Common myeloid progenitor, CD34-positive (primary cell): ENCODE results near the gene SNCAIP.
"Not testable (repeated sequence)": the region's sequence is repeated elsewhere in the genome, so short reads cannot be mapped to it uniquely, and the experiment has no call there.

ENCODE experiments used
- CTCF ChIA-PET: fragments of 350-600 bp; sonication (Branson Sonifier 250); formaldehyde crosslinking; loops from one replicate; lab custom pipeline; 2021; ENCODE audit warnings: antibody characterized with exemption; lab: Charles Lee
- POLR2A ChIA-PET: fragments of 350-600 bp; sonication (Branson Sonifier 250); formaldehyde crosslinking; loops from one replicate; lab custom pipeline; 2021; ENCODE audit warnings: antibody characterized with exemption; lab: Charles Lee
- DNase-seq, 3 donors: peaks; one replicate each; pipeline versions ENCODE4 v3.0.0 to v3.0.0-alpha.2; 2013
- H3K27ac ChIP-seq, 2 experiments: 1 replicate in 1 of 2; 2 replicates in 1 of 2; pipeline ENCODE4 v1.7.0; 2013; ENCODE audit warnings: inconsistent platforms in 2 of 2, low read length in 2 of 2, mild to moderate bottlenecking in 2 of 2, low read depth in 1 of 2, moderate library complexity in 1 of 2; ENCODE audit not compliant: severe bottlenecking in 2 of 2, insufficient read depth in 1 of 2, poor library complexity in 1 of 2
- H3K27me3 ChIP-seq, 5 experiments: replicated peaks in 2 of 5; 1 replicate in 3 of 5; 2 replicates in 2 of 5; pipeline versions ENCODE4 v1.6.1 to v1.7.0; 2013; ENCODE audit warnings: low read length in 4 of 5, mild to moderate bottlenecking in 2 of 5, moderate library complexity in 2 of 5, inconsistent platforms in 1 of 5; ENCODE audit not compliant: insufficient read depth in 5 of 5, control insufficient read depth in 4 of 5
- H3K36me3 ChIP-seq, 4 experiments: 1 replicate in 2 of 4; 2 replicates in 2 of 4; pipeline versions ENCODE4 v1.6.1 to v1.7.0; 2013; ENCODE audit warnings: low read length in 3 of 4, control low read depth in 1 of 4, mild to moderate bottlenecking in 1 of 4; ENCODE audit not compliant: control insufficient read depth in 4 of 4, insufficient read depth in 4 of 4
- H3K4me1 ChIP-seq, 4 experiments: 1 replicate in 3 of 4; 2 replicates in 1 of 4; pipeline versions ENCODE4 v1.6.1 to v1.7.1; 2013; ENCODE audit warnings: low read length in 3 of 4, mild to moderate bottlenecking in 3 of 4, control low read depth in 1 of 4, inconsistent platforms in 1 of 4, moderate library complexity in 1 of 4; ENCODE audit not compliant: control insufficient read depth in 4 of 4, insufficient read depth in 4 of 4; ENCODE audit errors: control extremely low read depth in 1 of 4
- H3K4me3 ChIP-seq, 7 experiments: 1 replicate in 4 of 7; 2 replicates in 3 of 7; pipeline versions ENCODE4 v1.5.1 to v1.7.0; 2013; ENCODE audit warnings: mild to moderate bottlenecking in 7 of 7, low read length in 6 of 7, moderate library complexity in 6 of 7, inconsistent platforms in 2 of 7, low read depth in 2 of 7, control low read depth in 1 of 7; ENCODE audit not compliant: insufficient read depth in 4 of 7, control insufficient read depth in 1 of 7; ENCODE audit errors: extremely low read depth in 1 of 7
- H3K9me3 ChIP-seq, 5 experiments: 1 replicate in 4 of 5; 2 replicates in 1 of 5; pipeline versions ENCODE4 v1.6.1 to v1.7.1; 2013; ENCODE audit warnings: low read length in 4 of 5, mild to moderate bottlenecking in 2 of 5, inconsistent platforms in 1 of 5, low read depth in 1 of 5, moderate library complexity in 1 of 5; ENCODE audit not compliant: control insufficient read depth in 4 of 5, insufficient read depth in 2 of 5; ENCODE audit errors: control extremely low read depth in 1 of 5
- WGBS: methylation state at CpG from one replicate; pipeline ENCODE4 v1.1.5; 2013; ENCODE audit not compliant: insufficient coverage; 5-methylcytosine and 5-hydroxymethylcytosine counted together

Gene SNCAIP

DNA sequence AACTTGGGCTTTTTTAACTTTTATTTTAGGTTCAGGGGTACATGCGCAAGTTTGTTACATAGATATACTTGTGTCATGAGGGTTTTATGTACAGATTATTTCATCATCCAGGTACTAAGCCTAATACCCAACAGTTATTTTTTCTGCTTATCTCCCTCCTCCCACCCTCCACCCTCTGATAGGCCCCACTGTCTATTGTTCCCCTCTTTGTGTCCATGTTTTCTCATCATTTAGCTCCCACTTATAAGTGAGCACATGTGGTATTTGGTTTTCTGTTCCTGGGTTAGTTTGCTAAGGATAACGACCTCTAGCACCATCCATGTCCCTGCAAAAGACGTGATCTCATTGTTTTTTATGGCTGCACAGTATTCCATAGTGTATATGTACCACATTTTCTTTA lies 172.1 kb downstream of the SNCAIP start:
- no peak for DNase-seq
- no CpG with 5 or more reads among the region's 3 CpGs for WGBS
- CTCF ChIA-PET, result no interaction called here

DNA sequence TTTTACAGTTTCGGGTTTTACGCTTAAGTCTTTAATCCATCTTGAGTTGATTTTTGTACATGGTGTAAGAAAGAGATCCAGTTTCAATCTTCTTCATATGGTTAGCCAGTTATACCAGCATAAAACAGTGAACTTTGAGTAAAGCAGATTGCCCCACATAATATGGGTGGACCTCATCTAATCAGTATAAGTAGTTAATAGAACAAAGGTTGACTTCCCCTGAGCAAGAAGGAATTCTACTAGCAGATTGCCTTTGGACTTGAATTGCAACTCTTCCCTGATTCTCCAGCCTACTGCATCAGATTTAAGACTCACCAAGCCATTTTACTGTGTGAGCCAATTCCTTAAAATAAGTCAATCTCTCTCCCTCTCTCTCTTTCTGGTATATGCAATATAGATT lies 173.2 kb downstream of the SNCAIP start:
- Histone ChIP-seq H3K27ac (no peak overlapping the region), H3K27me3 (no peaks in the 10 kb centered on the region), H3K9me3 (peaks cover 0 to 3% (median 0%) of the 10 kb centered on the region in 5 experiments), H3K36me3 (no peaks in the 10 kb centered on the region), H3K4me1 (no peaks in the 10 kb centered on the region), H3K4me3 (no peak overlapping the region)
- no peak for DNase-seq
- WGBS, result no CpG with 5 or more reads among the region's 2 CpGs
- CTCF ChIA-PET, result no interaction called here
- POLR2A ChIA-PET, result no interaction called here

More for the DNA sequence above, 172.1 kb downstream of the SNCAIP start:
- POLR2A ChIA-PET, result no interaction called here
- no peak overlapping the region for H3K27ac ChIP-seq
- H3K4me1 ChIP-seq, result no peaks in the 10 kb centered on the region
- H3K36me3 ChIP-seq, result no peaks in the 10 kb centered on the region
- H3K9me3 ChIP-seq, result peaks cover 0 to 3% (median 0%) of the 10 kb centered on the region in 5 experiments
- no peaks in the 10 kb centered on the region for H3K27me3 ChIP-seq
- no peak overlapping the region for H3K4me3 ChIP-seq

DNA sequence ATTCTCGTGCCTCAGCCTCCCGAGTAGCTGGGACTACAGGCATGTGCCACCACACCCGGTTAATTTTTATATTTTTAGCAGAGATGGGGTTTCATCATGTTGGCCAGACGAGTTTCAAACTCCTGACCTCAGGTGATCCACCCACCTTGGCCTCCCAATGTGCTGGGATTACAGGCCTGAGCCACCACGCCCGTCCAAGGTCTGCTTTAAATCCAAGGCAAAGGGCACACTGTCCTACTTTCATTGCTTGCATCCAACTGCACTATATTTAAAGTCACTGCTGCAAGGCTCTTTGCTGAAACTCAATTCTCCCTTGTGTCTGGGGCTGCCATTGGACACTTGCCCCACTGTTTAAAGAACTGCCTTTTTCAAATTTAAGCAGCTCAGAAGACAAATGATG lies 174.6 kb downstream of the SNCAIP start:
- H3K9me3 ChIP-seq, H3K4me3 ChIP-seq, H3K36me3 ChIP-seq, POLR2A ChIA-PET, H3K4me1 ChIP-seq, H3K27me3 ChIP-seq, H3K27ac ChIP-seq, DNase-seq: not testable (repeated sequence)
- 100% methylated on average over 6 of the region's 6 CpGs for WGBS
- CTCF ChIA-PET, result interaction anchor here (0.6 kb wide), 1 partner anchor 8 kb away, joined by 3 read pairs; no protein-coding TSS in a partner anchor

DNA sequence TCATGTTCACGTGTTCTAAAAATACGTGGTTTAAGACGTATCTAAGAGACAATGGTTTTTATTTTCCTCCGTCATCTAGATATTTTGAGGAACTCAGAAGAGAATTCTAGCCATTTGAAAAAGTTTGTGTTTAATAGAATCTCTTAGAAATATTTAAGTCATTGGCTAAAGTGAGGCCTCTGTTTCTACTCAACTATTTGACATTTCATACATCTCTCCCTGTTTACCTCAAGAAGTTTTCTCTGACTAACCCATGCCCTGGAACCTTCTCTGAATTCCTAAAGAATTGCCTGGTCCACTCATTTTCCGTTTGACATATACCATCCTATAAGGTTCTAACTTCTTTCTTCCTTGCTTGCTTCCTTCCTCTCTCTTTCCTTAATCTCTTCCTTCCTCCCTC lies 178.7 kb downstream of the SNCAIP start:
- Histone ChIP-seq H3K4me1 (no peaks in the 10 kb centered on the region), H3K27me3 (no peaks in the 10 kb centered on the region), H3K9me3 (no peaks in the 10 kb centered on the region), H3K4me3 (no peak overlapping the region), H3K36me3 (no peaks in the 10 kb centered on the region), H3K27ac (no peak overlapping the region)
- CTCF ChIA-PET, result interaction anchor here (0.6 kb wide), 1 partner anchor 18 kb away, joined by 3 read pairs; no protein-coding TSS in a partner anchor
- WGBS, result 95% methylated on average over 4 of the region's 5 CpGs
- DNase-seq, result no peak
- POLR2A ChIA-PET, result no interaction called here

DNA sequence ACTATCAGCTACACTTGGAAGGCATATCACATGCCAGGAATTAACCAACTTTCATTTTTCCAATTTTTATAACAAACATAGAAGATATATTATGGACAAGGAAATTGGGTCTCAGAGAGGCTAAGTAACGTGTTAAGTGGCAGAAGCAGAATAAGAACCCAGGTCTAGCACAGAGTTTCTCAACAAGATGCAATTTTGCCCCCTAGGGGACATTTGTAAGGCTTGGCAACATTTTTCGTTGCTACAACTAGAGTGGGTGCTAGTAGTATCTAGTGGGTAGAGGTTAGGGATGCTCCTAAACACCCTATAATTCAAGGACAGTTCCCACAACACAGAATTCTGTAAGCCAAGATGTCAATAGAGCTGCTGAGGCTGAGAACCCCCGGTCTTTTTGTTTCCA lies 180.6 kb downstream of the SNCAIP start:
- Histone ChIP-seq H3K4me3 (no peak overlapping the region), H3K36me3 (no peaks in the 10 kb centered on the region), H3K27ac (no peak overlapping the region), H3K9me3 (no peaks in the 10 kb centered on the region), H3K4me1 (no peaks in the 10 kb centered on the region), H3K27me3 (no peaks in the 10 kb centered on the region)
- no peak for DNase-seq
- ChIA-PET POLR2A (no interaction called here), CTCF (no interaction called here)
- WGBS, result 92% methylated on average over 2 of the region's 3 CpGs

DNA sequence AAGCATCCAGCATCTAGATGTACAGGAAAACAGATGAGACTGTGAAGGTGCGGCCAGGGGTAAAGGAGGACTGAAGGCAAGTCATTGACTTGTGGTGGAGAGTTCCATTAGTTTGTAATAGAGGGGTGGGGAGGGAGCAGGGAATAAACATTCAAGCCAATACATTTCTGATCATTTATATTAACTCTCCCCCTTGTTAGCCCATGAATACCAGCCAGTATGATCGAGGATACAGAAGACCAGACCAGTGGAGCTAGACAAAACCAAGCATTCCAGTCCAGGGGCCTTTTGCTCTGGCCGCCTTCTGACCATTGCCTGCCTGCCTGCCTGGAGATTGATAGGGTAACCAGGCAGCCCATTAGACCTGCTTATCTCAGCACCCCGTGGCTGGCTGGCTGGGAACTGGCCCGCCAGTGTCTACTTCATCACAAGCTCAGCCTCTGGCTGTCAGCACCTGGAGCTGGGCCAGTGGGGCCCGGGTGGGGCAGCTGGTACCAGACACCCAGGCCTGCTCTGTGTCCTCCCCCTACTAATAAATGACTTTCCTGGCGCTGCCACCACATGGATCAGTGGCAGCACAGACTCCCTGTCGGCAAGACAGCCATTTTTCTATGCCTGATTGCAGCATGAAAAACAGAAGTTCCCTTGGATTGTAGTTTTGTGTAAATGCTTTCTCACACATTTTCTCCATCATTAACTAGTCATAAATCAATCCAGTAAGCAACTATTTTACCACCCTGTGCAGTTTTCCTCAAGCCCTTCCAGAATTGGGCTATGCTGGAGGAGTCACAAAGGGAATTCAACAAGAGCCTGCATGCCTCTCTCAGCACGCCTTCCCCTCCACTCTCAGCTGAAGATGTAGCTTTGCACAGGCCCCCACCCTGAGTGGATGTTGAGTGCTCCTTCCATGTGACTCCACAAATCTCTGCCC lies 181.3 kb downstream of the SNCAIP start:
- H3K4me1 ChIP-seq, result no peaks in the 10 kb centered on the region
- H3K36me3 ChIP-seq, result no peaks in the 10 kb centered on the region
- ChIA-PET POLR2A (no interaction called here), CTCF (no interaction called here)
- H3K27me3 ChIP-seq, result no peaks in the 10 kb centered on the region
- 74% methylated on average over 6 of the region's 9 CpGs for WGBS
- H3K9me3 ChIP-seq, result no peaks in the 10 kb centered on the region
- no peak for DNase-seq
- H3K27ac ChIP-seq, result no peak overlapping the region
- H3K4me3 ChIP-seq, result no peak overlapping the region

DNA sequence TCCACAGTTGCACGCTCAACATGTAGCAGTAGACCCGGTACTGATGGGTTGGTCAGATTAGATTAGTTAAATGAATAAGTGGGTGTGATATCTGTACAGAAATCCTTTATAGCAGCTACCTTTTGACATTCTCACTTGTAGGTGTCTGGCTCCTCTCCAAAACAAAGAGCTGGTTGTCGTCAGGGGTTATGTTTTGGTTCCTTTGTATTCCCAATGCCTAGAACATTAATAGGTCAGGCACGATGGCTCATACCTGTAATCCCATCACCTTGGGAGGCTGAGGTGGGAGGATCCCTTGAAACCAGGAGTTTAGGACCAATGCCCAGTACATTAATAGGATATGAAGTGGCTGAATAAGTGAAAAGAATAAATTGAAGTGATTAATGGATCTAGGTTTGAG lies 182.1 kb downstream of the SNCAIP start:
- Histone ChIP-seq H3K36me3 (no peaks in the 10 kb centered on the region), H3K27me3 (peaks cover 0 to 1% (median 0%) of the 10 kb centered on the region in 5 experiments), H3K9me3 (no peaks in the 10 kb centered on the region), H3K4me1 (no peaks in the 10 kb centered on the region), H3K27ac (no peak overlapping the region), H3K4me3 (no peak overlapping the region)
- ChIA-PET CTCF (no interaction called here), POLR2A (no interaction called here)
- DNase-seq, result no peak
- WGBS, result 100% methylated on average over 3 of the region's 4 CpGs
